ENCODE results near the gene PPP5C.
"Not testable (repeated sequence)": the region's sequence is repeated elsewhere in the genome, so short reads cannot be mapped to it uniquely, and the experiment has no call there.

PPP5C gene

GRCh38 chr19:46388311-46389095 lies 41.6 kb downstream of the PPP5C start:
- no peak for DNase-seq

- DNase-seq = no peak
These were observed 43.4 kb downstream of the PPP5C start for GRCh38 chr19:46390121-46390858.

GRCh38 chr19:46390866-46391265 lies 44.0 kb downstream of the PPP5C start:
- no peak for DNase-seq

GRCh38 chr19:46391296-46392251 lies 44.7 kb downstream of the PPP5C start:
- DNase-seq = no peak

- no peak for DNase-seq
These were observed 45.4 kb downstream of the PPP5C start for GRCh38 chr19:46392252-46392801.

- DNase-seq = no peak
These were observed 46.0 kb downstream of the PPP5C start for GRCh38 chr19:46392837-46393236.

GRCh38 chr19:46393456-46394401 lies 46.8 kb downstream of the PPP5C start:
- DNase-seq = no peak

- DNase-seq = no peak
These were observed 47.5 kb downstream of the PPP5C start for GRCh38 chr19:46394402-46394797.

GRCh38 chr19:46397801-46398479 lies 51.1 kb downstream of the PPP5C start:
- DNase-seq = not testable (repeated sequence)

GRCh38 chr19:46402725-46403124 lies 55.8 kb downstream of the PPP5C start:
- no peak for DNase-seq

- DNase-seq = no peak
These were observed 57.3 kb downstream of the PPP5C start for GRCh38 chr19:46404055-46404752.

- no peak for DNase-seq
These were observed 58.0 kb downstream of the PPP5C start for GRCh38 chr19:46404753-46405468.

- DNase-seq = no peak
These were observed 60.1 kb downstream of the PPP5C start for GRCh38 chr19:46406976-46407375.

GRCh38 chr19:46407856-46408663 lies 61.2 kb downstream of the PPP5C start:
- DNase-seq = no peak

GRCh38 chr19:46408664-46409039 lies 61.8 kb downstream of the PPP5C start:
- DNase-seq = no peak

- DNase-seq = no peak
These were observed 62.3 kb downstream of the PPP5C start for GRCh38 chr19:46409191-46409590.

GRCh38 chr19:46410205-46411087 lies 63.6 kb downstream of the PPP5C start:
- DNase-seq = no peak

Measured in NCI-H446 treated with DMSO at 0.1 percent for 48 hours (cell line).